Measurements from ENCODE around the gene C1orf116.

The C1orf116 gene

GRCh38 chr1:207071426-207071825 is 38.9 kb upstream of the C1orf116 start:
- Histone ChIP-seq H3K4me3 (ENCODE audit: low read depth, low read length) (no peak overlapping the region), H3K36me3 (replicated peaks) (no peaks in the 10 kb centered on the region), H3K27ac (no peak overlapping the region), H3K27me3 (replicated peaks) (no peaks in the 10 kb centered on the region)
- TF ChIP-seq, protein P1, sequence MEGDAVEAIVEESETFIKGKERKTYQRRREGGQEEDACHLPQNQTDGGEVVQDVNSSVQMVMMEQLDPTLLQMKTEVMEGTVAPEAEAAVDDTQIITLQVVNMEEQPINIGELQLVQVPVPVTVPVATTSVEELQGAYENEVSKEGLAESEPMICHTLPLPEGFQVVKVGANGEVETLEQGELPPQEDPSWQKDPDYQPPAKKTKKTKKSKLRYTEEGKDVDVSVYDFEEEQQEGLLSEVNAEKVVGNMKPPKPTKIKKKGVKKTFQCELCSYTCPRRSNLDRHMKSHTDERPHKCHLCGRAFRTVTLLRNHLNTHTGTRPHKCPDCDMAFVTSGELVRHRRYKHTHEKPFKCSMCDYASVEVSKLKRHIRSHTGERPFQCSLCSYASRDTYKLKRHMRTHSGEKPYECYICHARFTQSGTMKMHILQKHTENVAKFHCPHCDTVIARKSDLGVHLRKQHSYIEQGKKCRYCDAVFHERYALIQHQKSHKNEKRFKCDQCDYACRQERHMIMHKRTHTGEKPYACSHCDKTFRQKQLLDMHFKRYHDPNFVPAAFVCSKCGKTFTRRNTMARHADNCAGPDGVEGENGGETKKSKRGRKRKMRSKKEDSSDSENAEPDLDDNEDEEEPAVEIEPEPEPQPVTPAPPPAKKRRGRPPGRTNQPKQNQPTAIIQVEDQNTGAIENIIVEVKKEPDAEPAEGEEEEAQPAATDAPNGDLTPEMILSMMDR (IDR thresholded peaks at IDR 0.05; ENCODE audit: low read depth, low read length, missing control alignments) = no peak
- in situ Hi-C loops (cut with HindIII; ENCODE audit: low pct_ligation_motif_present, low sequenced_read_pairs) = no loop called here
- DNase-seq = no peak

DNA sequence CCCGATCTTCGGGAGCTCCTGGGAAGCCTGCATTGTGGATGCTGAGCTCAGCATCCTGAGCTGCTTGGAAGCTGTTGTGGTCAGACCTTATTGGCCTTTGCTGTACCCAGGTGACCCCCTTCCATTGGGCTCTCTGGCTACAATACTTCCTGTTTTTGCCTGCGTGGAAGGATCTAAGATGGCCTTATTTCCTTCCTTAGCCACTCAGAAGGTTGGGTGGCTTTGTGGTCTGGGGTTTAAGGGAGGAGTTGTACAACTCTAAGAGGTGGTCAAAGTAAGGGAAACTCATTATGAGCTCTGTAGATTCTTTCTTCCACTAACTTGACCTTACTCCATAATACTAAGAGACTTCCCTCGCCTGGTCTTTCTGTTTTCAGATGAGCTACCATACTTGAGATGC is 38.3 kb upstream of the C1orf116 start:
- Histone ChIP-seq H3K4me3 (ENCODE audit: low read depth, low read length) (no peak overlapping the region), H3K27me3 (replicated peaks) (no peaks in the 10 kb centered on the region), H3K27ac (no peak overlapping the region), H3K36me3 (replicated peaks) (no peaks in the 10 kb centered on the region)
- TF ChIP-seq, protein P1 (IDR thresholded peaks at IDR 0.05; ENCODE audit: low read depth, low read length, missing control alignments) = no peak
- in situ Hi-C loops (cut with HindIII; ENCODE audit: low pct_ligation_motif_present, low sequenced_read_pairs) = no loop called here
- no peak for DNase-seq

DNA sequence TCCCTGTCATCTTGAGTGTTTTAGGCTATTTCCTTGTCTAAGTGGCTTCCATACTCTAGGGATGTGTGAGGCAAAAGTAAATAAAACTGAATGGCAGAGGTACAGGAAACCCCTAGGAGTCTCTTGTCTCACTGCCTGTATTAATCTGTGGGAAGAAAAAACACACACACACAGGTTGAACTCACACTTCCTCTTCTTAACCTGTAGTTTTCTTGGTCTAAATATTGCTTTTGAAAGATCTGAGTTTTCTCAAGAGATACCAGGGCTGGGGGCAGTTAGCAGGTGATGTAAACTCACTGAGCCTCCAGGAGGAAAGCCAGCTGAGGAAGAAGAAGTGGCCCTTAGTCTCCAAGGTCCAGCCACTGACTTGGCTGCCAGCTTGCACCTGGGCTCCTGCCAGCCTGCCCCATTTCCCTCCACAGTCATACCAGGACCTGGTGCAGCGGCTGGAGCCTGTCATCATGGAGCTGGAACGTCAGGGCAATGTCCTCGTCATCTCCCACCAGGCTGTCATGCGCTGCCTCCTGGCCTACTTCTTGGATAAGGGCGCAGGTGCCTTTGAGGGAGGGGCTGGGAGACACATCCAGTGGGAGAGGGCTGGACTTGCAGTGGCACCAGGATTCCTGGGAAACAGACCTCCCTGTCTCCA is 37.4 kb upstream of the C1orf116 start:
- no peak for DNase-seq
- Histone ChIP-seq H3K27me3 (replicated peaks) (no peaks in the 10 kb centered on the region), H3K4me3 (ENCODE audit: low read depth, low read length) (no peak overlapping the region), H3K36me3 (replicated peaks) (no peaks in the 10 kb centered on the region), H3K27ac (no peak overlapping the region)
- in situ Hi-C loops (cut with HindIII; ENCODE audit: low pct_ligation_motif_present, low sequenced_read_pairs) = no loop called here
- TF ChIP-seq, protein P1 (IDR thresholded peaks at IDR 0.05; ENCODE audit: low read depth, low read length, missing control alignments) = no peak

DNA sequence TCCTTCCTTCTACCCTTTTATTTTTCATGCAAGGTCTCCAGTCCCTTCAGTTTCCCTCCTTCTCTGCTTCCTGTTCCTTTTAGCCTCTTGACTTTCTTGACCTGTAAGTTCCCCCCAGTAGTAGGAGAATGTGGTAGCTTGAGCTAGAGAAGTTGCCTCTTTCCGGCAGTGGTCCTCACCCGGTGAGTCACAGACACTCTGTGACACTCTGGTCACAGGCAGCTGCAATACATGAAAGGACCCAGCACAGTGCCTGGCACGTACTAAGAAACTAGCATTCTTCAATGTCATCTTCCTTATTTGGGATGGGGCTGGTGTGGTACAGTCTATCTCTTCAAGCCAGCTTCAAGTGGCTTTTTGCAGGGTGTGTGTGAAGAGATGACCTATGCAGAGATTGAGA is 36.5 kb upstream of the C1orf116 start:
- in situ Hi-C loops (cut with HindIII; ENCODE audit: low pct_ligation_motif_present, low sequenced_read_pairs) = no loop called here
- no peak overlapping the region for H3K4me3 ChIP-seq (ENCODE audit: low read depth, low read length)
- no peak overlapping the region for H3K27ac ChIP-seq
- H3K27me3 ChIP-seq (replicated peaks) = no peaks in the 10 kb centered on the region
- TF ChIP-seq, protein P1 (IDR thresholded peaks at IDR 0.05; ENCODE audit: low read depth, low read length, missing control alignments) = no peak
- no peak for DNase-seq
- no peaks in the 10 kb centered on the region for H3K36me3 ChIP-seq (replicated peaks)

GRCh38 chr1:207067665-207068064 is 35.1 kb upstream of the C1orf116 start:
- Histone ChIP-seq H3K27me3 (replicated peaks) (no peaks in the 10 kb centered on the region), H3K27ac (no peak overlapping the region), H3K4me3 (ENCODE audit: low read depth, low read length) (no peak overlapping the region), H3K36me3 (replicated peaks) (no peaks in the 10 kb centered on the region)
- in situ Hi-C loops (cut with HindIII; ENCODE audit: low pct_ligation_motif_present, low sequenced_read_pairs) = no loop called here
- TF ChIP-seq, protein P1 (IDR thresholded peaks at IDR 0.05; ENCODE audit: low read depth, low read length, missing control alignments) = no peak
- DNase-seq = no peak

DNA sequence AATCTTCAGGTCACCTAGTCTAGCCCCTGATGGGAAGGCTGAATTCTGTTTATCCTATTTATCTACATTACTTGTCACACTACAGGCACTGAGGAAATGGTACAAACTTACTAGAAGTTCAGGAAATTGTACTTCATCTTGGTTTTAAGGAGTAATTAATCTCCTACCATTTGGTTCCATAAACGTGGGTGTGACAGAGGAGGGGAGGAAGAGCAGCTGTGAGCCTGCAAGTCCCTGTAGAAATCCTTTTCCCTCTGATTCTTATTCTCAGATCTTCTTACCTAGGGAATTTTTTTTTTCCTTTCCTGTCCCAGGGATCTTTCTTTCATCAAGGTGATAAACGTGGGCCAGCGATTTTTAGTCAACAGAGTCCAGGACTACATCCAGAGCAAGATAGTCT is 34.6 kb upstream of the C1orf116 start:
- in situ Hi-C loops (cut with HindIII; ENCODE audit: low pct_ligation_motif_present, low sequenced_read_pairs) = no loop called here
- TF ChIP-seq, protein P1 (IDR thresholded peaks at IDR 0.05; ENCODE audit: low read depth, low read length, missing control alignments) = no peak
- Histone ChIP-seq H3K4me3 (ENCODE audit: low read depth, low read length) (no peak overlapping the region), H3K27me3 (replicated peaks) (no peaks in the 10 kb centered on the region), H3K36me3 (replicated peaks) (no peaks in the 10 kb centered on the region), H3K27ac (no peak overlapping the region)
- DNase-seq = no peak

Data from brain microvascular endothelial cell (primary cell).